Measurements from ENCODE around the gene ARMC9.
"Not testable (repeated sequence)": the region's sequence is repeated elsewhere in the genome, so short reads cannot be mapped to it uniquely, and the experiment has no call there.

Gene ARMC9

GRCh38 chr2:231370749-231371429 is 172.5 kb downstream of the ARMC9 start:
- no peak for DNase-seq

- DNase-seq = no peak
Measured at GRCh38 chr2:231371430-231372054, 173.1 kb downstream of the ARMC9 start.

DNA sequence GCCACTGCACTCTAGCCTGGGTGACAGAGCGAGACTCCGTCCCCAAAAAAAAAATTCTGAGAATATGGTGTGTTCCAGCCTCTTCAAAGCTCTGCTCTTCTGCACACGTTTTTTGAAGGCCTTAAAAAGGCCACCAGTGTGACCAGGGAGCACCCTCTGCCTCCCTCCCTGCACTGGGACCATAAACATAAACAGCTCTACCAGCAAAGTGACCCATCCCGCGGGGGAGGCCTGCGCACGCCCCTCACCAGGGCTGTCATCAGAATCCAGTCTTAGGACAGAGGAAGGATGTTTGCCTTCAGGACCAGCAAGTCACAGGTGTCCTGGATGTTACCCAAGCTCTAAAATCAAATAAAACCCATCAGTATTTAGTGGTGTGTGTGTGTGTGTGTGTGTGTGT is 173.9 kb downstream of the ARMC9 start:
- no peak for DNase-seq

GRCh38 chr2:231373184-231373583 is 174.8 kb downstream of the ARMC9 start:
- no peak for DNase-seq

DNA sequence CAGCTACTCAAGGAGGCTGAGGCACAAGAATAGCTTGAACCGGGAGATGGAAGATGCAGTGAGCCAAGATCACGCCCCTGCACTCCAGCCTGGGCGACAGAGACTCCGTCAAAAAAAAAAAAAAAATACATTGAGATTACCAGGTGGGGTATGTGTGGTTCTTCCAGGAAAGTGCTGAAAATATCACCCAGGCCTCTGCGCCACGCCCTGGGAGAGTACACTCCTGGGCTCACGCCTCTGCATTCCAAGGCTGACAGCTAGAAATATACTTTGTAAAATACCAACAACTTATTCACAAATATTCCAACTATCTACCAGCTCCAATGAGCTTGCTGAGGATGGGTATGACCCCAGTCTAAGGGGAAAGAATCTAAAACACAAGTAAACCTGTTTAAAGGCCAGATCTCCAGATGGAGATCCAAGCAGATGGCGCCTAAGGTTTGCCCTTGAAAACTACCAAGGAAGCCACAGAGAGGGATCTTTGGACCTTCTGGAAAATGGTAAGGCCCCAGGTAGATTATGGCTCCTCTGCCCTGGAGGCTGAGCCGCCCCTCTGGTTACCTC is 175.4 kb downstream of the ARMC9 start:
- DNase-seq = no peak

GRCh38 chr2:231374771-231375170 is 176.3 kb downstream of the ARMC9 start:
- no peak for DNase-seq

DNA sequence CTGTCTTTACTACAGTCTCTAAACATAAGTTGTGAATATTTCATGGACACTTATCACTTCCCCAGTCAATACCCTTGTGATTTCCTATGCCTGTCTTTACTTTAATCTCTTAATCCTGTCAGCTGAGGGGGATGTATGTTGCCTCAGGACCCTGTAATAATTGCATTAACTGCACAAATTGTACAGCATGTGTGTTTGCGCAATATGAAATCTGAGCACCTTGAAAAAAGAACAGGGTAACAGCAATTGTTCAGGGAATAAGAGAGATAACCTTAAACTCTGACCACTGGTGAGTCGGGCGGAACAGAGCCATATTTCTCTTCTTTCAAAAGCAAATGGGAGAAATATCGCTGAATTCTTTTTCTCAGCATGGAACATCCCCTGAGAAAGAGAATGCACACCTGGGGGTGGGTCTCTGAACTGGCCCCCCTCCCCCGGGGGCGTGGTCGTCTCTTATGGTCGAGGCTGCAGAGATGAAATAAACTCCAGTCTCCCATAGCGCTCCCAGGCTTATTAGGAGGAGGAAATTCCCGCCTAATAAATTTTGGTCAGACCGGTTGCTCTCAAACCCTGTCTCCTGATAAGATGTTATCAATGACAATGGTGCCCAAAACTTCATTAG is 177.7 kb downstream of the ARMC9 start:
- DNase-seq = not testable (repeated sequence)

GRCh38 chr2:231376857-231377256 is 178.4 kb downstream of the ARMC9 start:
- DNase-seq = no peak

GRCh38 chr2:231378026-231378722 is 179.7 kb downstream of the ARMC9 start:
- peak; percentile 39 to 56 for DNase-seq

DNA sequence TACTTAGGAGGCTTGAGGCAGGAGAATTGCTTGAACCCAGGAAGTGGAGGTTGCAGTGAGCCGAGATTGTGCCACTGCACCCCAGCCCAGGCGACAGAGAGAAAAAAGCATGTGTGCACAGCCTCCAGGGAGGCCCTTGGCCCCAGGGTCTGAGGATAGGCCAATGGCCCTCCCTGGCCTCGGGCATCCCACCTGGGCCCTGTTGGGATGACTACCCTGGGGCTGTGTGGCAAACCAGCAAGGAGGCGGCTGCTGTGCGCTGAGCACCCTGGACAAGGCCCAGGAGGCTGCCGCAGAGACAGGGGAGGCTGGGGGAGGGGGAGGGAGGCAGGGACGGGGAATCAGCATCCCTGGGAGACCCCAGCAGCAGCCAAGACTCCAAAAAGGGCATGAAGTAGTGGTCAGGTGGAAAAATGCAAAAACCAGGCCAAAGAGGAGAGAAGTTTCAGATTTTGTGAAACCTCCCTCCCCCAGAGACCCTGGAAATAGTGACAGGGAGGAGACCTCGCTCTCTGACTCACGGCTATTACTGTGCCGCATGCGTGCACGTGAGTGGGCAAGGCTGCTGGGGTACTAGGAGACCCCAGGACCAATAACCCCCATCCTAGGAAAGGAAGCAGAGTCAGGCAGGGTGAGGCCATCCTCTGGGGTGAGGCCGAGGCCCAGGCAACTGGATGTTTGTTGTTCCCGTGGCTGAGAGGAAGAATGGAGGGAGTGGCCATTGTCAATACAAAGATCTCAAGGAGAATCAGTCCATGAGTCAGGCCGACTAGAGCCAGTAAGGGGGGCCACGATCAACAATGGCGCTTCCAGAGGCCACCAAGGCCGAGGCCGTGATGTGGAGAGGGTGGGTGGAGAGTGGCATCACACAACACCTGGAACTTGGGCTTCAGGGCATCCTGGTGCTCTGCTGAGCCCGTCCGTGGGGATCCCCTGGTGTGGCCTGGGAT is 181.1 kb downstream of the ARMC9 start:
- no peak for DNase-seq

DNA sequence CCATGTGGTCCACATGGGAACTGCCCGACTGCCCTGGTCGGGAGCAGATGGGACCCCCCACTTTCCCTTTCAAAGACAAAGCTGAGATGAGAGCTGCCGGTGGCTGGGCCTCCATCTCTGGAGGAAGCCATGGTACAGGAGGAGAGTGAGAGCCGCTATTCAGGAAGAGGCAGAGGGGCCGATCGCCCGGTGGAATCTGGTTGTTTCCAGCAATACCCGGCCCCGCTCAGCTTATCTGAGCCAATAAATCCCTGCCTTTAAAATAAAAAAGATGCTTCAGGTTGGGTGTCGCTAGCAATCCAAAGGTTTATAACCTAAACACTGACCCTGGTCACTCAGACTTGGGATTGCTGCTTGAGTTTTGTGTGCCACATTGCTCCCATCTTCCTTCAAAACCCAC is 181.9 kb downstream of the ARMC9 start:
- DNase-seq = no peak

DNA sequence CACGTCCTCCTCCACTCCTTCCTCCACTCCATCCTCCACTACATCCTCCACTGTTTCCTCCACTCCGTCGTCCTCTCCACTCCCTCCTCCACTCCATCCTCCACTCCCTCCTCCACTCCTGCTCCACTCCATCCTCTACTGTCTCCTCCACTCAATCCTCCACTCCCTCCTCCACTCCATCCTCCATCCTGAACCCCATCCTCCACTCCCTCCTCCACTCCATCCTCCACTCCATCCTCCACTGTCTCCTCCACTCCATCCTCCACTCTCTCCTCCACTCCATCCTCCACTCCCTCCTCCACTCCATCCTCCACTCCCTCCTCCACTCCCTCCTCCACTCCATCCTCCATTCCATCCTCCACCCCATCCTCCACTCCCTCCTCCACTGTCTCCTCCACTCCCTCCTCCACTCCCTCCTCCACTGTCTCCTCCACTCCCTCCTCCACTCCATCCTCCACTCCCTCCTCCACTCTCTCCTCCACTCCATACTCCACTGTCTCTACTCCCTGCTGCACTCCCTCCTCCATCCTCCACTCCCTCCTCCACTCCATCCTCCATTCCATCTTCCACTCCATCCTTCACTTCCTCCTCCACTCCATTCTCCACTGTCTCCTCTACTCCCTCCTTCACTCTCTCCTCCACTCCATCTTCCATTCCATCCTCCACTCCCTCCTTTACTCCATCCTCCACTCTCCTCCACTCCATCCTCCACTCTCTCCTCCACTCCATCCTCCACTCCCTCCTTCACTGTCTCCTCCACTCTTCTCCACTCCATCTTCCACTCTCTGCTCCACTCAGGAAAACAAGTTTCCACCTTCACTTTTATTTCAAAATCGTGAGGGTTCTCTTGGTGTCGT is 182.8 kb downstream of the ARMC9 start:
- no peak for DNase-seq

DNA sequence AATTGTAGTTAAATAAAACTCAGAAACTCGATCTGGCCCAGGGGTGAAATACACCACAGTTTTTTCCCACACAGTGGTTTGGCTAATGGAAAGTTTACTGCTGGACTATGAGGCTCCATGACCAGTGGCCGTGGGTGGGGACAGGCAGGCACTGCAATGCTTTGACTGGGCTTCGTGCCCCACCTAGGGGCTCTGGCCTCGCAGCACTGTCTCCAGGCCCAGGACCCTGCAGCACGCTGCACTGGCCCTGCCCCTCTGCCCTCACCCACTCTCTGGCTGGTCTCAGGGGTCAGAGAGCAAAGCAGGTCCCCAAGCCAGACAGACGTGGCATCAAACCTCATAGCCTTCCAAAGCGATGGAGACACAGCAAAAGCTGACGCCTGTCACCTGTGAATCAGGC is 183.7 kb downstream of the ARMC9 start:
- DNase-seq = no peak

DNA sequence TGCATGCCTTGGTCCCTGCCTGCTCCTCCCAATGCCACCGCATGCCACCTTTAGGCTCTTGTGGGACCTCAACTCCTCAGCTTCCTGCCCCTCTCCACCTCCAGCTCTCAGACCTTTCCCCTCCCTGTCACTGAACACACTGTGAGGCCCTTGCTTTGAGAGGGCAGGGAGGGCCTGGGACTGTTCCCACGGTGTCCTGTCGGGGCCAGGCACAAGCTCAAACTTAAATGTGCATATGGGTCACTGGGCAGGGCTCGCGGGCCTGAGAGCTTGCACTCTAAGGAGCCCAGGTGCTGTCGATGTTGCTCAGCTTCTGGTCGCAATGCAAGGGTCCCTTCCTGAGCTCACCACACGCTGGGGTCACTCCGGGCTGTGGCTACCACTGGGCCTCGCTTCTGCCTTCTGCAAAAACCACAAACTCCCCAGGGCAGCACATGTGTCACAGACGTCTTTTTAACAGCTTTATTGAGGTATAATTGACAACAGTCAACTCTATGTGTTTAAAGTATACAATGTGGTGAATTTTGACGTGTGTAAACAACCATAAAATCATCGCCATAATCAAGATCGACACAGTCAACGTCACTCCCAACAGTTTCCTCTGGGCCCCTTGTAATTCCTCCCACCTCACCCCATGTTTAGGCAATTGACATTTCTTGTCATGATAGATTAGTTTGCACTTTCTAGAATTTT is 185.1 kb downstream of the ARMC9 start:
- no peak for DNase-seq

GRCh38 chr2:231384109-231384435 is 185.6 kb downstream of the ARMC9 start:
- no peak for DNase-seq

- no peak for DNase-seq
Measured at GRCh38 chr2:231384970-231385369, 186.5 kb downstream of the ARMC9 start.

- DNase-seq = no peak
Measured at GRCh38 chr2:231385429-231385828, 187.0 kb downstream of the ARMC9 start.

DNA sequence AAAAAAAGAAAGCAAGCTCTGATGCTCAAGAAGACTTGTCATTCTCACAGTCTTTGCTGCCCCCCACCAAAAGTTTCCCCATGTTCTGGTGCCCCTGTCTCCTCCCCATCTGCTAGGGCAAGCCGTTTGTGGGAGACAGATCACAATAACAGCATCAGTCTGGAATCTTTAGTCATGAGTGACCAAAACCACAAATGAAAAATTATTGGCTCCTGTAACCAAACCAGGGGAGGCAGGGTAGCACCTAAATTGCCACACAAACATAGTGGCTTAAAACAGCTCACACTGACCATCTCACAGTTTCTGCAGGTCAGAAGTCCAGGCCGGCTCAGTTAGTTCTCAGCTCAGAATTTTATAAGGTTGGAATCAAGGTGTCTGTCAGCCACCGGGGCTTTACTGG is 188.0 kb downstream of the ARMC9 start:
- DNase-seq = no peak

DNA sequence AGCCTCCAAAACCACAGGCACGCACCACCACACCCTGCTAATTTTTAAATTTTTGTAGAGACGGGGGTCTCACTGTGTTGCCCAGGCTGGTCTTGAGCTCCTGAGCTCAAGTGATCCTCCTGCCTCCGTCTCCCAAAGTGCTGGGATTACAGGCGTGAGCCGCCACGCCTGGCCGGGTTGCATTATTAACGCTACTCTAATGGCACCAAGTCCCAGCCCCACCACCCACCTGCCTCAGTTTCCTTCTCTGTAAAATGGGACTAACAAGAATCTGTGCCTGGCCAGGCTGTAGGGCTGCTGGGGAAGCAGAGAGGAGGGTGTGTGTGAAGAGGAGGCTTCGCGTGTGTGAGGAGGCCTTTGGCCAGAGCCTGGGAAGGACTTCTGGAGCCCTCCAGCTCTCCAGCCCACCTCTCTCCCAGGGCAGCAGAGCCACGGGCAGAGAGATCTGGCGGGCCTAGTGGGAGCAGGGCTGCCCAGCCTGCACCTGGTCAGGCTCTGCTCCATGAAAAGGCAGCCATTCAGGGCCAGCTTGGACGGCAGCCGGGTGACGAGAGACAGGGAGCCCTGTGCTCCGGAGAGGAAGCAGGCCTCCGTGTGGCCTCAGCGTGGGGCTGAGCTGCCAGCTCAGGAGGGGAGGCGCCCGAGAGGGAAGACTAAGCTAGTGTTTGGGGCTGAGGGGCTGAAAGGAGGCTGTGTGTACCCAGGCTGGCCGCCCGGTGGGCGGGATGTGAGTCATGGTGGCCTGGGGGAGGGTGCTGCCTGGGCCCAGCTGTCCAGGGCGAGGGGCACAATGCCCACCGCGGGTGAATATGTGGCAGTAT is 189.7 kb downstream of the ARMC9 start:
- peak; percentile 24 to 52 for DNase-seq

Measured in SHP77 (cell line).